ENCODE data around the gene BNIP2.

DNA sequence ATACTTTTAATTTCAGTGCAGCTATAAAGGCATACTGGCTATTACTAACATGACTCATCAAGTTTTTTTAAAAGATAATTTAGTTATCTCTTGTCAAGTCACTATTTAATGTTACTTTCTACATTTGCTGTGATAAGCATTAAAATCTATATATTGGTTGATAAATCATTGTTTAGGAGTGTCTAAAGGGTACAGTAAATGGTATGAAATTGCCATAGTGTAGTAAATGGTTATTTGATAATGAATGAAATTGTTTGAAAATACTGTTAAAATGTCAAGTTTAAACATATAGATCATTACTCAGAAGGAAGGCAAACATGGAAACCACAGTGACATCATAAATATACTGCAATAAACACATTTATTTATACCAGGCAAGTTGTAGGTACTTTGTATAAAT is 13.2 kb upstream of the BNIP2 start:
- TF ChIP-seq RFX5 (IDR thresholded peaks at IDR 0.05; ENCODE audit: low read depth, low read length) (no peak), MXI1 (IDR thresholded peaks at IDR 0.05; ENCODE audit: borderline replicate concordance, low read depth, low read length) (no peak), SIN3A (IDR thresholded peaks at IDR 0.05; ENCODE audit: borderline replicate concordance, low read depth, low read length) (no peak), ZBTB8A (CRISPR knock-in tag; IDR thresholded peaks at IDR 0.05; ENCODE audit: borderline replicate concordance, low read depth) (no peak), POLR2A (IDR thresholded peaks at IDR 0.05; ENCODE audit: insufficient read depth in 1 of 2, low read depth in 2 of 2, low read length in 2 of 2) (no peak)
- TF ChIP-seq, protein P1, sequence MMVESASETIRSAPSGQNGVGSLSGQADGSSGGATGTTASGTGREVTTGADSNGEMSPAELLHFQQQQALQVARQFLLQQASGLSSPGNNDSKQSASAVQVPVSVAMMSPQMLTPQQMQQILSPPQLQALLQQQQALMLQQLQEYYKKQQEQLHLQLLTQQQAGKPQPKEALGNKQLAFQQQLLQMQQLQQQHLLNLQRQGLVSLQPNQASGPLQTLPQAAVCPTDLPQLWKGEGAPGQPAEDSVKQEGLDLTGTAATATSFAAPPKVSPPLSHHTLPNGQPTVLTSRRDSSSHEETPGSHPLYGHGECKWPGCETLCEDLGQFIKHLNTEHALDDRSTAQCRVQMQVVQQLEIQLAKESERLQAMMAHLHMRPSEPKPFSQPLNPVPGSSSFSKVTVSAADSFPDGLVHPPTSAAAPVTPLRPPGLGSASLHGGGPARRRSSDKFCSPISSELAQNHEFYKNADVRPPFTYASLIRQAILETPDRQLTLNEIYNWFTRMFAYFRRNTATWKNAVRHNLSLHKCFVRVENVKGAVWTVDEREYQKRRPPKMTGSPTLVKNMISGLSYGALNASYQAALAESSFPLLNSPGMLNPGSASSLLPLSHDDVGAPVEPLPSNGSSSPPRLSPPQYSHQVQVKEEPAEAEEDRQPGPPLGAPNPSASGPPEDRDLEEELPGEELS (CRISPR knock-in tag; IDR thresholded peaks at IDR 0.05): no peak
- TF ChIP-seq, protein P2, sequence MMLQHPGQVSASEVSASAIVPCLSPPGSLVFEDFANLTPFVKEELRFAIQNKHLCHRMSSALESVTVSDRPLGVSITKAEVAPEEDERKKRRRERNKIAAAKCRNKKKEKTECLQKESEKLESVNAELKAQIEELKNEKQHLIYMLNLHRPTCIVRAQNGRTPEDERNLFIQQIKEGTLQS (CRISPR knock-in tag; IDR thresholded peaks at IDR 0.05): no peak
- TF ChIP-seq, protein P3, sequence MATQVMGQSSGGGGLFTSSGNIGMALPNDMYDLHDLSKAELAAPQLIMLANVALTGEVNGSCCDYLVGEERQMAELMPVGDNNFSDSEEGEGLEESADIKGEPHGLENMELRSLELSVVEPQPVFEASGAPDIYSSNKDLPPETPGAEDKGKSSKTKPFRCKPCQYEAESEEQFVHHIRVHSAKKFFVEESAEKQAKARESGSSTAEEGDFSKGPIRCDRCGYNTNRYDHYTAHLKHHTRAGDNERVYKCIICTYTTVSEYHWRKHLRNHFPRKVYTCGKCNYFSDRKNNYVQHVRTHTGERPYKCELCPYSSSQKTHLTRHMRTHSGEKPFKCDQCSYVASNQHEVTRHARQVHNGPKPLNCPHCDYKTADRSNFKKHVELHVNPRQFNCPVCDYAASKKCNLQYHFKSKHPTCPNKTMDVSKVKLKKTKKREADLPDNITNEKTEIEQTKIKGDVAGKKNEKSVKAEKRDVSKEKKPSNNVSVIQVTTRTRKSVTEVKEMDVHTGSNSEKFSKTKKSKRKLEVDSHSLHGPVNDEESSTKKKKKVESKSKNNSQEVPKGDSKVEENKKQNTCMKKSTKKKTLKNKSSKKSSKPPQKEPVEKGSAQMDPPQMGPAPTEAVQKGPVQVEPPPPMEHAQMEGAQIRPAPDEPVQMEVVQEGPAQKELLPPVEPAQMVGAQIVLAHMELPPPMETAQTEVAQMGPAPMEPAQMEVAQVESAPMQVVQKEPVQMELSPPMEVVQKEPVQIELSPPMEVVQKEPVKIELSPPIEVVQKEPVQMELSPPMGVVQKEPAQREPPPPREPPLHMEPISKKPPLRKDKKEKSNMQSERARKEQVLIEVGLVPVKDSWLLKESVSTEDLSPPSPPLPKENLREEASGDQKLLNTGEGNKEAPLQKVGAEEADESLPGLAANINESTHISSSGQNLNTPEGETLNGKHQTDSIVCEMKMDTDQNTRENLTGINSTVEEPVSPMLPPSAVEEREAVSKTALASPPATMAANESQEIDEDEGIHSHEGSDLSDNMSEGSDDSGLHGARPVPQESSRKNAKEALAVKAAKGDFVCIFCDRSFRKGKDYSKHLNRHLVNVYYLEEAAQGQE (IDR thresholded peaks at IDR 0.05; ENCODE audit: borderline replicate concordance in 1 of 2, low read depth in 1 of 2, low read length in 2 of 2): no peak
